EL (cell line): ENCODE data around the gene SLC25A36.
A peak's percentile ranks its signal among the peaks of the same experiment; 100 is the strongest.
"Not testable (repeated sequence)": the region's sequence is repeated elsewhere in the genome, so short reads cannot be mapped to it uniquely, and the experiment has no call there.

Experiments
- DNase-seq: peaks from one replicate; pipeline ENCODE4 v3.0.0-alpha.2; 2016

The SLC25A36 gene

DNA sequence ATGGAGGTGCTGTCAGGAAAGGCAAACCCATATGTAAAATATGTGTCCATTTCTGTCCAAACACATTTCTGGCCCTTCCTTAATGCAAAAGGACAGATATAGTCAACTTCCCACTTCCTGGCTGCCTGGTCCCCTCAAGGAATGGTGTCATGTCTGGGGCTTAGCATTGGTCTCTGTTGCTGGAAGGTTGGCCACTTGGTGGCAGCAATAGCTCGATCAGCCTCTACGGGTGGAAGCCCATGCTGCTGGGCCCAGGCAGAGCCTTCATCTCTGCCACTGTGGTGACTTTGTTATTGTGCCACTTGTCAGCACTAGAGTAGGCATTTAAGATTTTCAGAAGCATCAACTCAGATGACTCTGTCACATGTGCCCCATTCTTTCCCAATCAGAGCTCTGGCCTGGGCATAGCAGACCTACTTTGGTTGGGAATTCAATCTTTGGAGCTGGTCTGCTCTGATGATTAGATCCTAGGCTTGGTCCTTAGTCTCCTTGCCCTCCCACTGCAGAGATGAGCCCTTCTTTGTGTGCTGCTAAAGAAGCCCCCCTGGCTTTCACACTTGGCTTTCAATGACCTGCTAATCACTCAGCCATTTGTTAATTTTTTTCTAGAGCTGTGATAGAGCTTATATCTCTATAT, 58.5 kb downstream of the SLC25A36 start:
- DNase-seq: peak; percentile 50

DNA sequence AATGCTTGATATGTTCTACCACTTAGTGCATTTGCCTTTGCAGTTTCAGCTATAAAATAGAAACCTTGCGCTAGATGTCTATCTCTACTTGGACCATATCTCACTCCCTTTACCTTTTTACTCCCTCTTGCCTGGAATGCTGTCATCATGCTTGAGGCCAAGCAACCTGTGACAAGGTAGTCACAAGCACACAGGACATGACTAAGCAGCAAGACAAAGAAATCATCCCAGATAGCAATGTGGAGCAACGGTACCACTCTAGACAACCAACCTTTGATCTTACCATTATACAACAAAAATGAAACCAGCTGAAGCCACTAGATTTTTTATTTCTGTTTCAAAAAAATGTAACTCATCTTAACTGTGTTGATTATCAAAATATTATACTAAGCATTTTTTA, 59.0 kb downstream of the SLC25A36 start:
- no peak for DNase-seq

DNA sequence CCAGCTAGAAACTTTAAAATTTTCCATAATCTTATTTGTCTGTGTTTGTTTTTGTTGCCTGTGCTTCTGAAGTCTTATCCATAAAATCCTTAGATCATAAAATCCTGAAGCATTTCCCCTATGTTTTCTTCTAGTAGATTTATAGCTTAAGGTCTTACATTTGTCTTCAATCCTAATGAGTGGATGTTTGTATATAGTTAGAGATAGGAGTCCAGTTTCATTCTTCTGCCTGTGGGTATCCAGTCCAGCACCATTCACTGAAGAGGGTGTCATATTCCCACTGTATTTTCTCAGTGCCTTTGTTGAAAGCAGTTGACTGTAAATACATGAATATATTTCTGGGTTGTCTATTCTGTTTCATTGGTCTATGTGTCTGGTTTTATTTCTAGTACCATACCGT, 64.7 kb downstream of the SLC25A36 start:
- DNase-seq: no peak

DNA sequence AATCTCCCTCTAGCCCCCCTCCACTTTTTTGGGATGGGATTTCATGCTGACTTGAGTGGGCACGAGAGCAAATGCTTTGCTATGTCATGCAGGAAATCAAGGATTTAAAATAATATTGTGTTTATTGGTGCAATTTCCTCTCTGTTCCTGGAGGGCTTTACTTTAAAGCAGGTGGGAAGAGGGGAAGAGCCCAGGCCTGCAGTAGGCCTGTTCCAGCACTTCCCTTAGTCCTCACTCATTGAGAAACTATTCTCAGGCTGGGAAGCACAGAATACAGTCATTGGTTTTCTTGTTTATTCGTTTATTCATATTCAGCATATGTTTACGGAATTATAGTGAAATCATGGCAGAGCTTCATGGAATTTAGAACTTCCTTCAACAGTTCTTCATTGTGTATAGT, 67.9 kb downstream of the SLC25A36 start:
- no peak for DNase-seq

DNA sequence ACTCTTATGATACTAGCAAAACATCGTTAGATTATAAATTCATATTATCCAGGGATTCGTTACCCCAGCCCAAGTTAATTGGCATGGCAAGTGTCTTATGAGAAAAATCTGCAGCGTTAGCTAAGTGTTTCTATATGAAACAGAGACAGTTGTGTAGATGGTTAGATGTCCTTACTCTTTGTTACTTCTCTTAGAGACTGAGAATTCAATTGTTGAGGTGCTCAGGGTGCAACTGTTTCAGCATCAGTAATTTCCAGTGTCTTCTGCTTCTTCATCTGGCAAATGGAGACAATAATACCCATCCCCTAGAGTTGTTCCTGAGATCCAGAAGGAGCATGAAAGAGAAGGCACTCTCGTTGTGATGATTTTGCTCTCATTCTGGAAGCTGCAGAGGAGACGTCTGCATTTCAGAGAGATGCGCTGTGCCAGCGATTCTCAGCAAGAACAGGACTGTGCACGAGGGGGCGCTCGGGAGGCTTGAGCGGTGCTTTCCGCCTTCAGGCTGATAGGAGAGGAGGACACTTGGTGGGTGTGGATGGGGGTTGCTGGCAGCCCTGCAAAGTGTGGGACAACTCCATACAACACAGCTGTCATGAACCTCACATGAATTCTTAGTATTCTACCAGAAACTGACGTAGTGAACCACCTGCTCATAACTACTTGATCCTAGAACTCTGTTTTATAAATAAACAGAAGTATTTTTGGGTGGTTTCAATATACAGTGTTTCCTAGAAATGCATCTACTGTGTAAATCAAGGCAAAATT, 69.8 kb downstream of the SLC25A36 start:
- peak; percentile 52 for DNase-seq

GRCh38 chr3:141011997-141012262, 70.3 kb downstream of the SLC25A36 start:
- no peak for DNase-seq

- DNase-seq: no peak
Measured at GRCh38 chr3:141012571-141012970, 70.9 kb downstream of the SLC25A36 start.

GRCh38 chr3:141015481-141015880, 73.8 kb downstream of the SLC25A36 start:
- DNase-seq: no peak

DNA sequence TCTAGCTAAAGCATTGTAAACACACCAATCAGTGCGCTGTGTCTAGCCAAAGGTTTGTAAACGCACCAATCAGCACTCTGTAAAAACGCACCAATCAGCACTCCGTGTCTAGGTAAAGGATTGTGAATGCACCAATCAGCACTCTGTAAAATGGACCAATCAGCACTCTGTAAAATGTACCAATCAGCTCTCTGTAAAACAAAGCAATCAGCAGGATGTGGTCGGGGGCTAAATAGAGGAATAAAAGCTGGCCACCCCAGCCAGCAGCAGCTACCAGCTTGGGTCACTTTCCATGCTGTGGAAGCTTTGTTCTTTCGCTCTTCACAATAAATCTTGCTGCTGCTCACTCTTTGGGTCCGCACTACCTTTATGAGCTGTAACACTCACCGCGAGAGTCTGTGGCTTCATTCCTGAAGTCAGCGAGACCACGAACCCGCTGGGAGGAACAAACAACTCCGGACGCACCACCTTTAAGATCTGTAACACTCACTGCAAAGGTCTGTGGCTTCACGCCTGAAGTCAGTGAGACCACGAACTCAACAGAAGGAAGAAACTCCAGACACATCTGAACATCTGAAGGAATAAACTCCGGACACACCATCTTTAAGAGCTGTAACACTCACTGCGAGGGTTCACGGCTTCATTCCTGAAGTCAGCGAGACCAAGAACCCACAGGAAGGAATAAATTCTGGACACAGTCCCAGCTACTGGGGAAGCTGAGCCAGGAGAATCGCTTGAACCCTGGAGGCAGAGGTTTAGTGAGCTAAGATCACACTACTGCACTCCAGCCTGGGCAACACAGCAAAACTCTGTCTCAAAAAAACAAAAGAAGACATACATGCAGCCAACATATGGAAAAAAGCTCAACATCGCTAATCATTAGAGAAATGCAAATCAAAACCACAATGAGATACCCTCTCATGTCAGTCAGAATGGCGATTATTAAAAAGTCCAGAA, 76.0 kb downstream of the SLC25A36 start:
- DNase-seq: not testable (repeated sequence)

DNA sequence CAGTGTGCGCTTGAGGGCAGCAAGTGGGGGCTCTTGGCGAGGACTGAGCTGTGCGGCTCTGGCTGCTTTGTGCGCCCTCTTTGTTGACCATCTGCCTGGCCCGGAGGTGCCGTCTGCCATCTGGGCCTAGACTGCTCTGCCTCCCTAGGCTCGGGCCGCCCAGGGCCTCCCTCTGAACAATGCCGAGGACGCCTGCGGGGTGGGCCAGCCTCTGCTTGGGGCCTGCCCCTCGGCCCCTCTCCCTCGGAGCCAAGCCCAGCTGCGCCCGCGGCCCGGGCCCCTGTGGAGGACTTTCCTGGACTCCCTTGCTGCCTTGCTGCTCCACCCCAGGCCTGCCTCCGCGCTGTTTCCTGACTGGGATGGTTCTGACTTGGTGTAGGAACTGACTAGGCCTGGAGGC, 77.6 kb downstream of the SLC25A36 start:
- DNase-seq: no peak

DNA sequence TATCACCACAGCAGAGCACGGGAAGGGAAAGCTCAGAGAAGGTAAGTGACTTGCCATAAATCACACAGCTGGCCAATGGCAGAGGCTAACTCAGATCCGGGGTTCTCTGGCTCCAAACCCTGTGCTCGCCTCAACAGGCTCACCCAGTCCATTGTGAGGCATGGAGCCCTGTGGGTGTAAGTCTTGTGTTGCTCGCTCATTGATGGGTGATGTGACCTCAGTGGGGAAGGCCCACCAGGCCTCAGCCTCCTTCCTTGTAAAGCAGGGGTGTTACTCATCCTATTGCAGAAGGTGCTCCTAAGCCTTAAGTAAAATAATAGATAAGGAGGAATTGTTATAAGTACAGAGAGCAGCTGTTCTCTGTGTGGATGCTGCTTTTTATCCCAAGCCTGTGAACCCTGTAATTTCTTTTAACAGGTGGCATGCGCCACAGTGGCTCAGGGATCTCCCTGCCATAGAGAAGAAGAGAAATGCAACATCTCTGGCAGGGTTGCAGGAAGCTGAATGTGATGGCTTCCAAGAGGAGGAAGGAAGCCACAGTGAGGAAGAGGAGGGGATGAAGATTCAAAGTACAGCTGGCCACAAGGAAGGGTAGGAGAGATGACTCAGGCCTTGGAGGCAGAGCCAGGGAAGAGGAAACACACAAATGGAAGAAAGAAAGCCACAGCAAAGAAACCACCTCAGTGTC, 78.7 kb downstream of the SLC25A36 start:
- no peak for DNase-seq

DNA sequence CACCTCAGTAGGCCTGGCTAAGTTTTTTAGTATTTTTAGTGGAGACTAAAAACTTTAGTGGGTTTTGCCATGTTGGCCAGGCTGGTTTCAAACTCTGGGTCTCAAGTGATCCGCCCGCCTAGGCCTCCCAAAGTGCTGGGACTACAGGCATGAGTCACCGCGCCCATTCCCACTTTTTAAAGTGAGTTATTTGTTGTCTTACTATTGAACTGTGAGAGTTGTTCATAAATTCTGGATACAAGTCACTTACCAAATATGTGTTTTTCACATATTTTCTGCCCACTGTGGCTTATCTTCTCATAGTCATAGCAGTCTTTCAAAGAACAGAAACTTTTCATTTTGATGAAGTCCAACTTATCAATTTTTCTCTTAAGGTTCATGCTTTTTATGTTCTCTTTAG, 79.6 kb downstream of the SLC25A36 start:
- DNase-seq: peak; percentile 12
